ENCODE measurements around the gene SYNGR3.
A peak's percentile ranks its signal among the peaks of the same experiment; 100 is the strongest.

Gene SYNGR3, protein sequence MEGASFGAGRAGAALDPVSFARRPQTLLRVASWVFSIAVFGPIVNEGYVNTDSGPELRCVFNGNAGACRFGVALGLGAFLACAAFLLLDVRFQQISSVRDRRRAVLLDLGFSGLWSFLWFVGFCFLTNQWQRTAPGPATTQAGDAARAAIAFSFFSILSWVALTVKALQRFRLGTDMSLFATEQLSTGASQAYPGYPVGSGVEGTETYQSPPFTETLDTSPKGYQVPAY

DNA sequence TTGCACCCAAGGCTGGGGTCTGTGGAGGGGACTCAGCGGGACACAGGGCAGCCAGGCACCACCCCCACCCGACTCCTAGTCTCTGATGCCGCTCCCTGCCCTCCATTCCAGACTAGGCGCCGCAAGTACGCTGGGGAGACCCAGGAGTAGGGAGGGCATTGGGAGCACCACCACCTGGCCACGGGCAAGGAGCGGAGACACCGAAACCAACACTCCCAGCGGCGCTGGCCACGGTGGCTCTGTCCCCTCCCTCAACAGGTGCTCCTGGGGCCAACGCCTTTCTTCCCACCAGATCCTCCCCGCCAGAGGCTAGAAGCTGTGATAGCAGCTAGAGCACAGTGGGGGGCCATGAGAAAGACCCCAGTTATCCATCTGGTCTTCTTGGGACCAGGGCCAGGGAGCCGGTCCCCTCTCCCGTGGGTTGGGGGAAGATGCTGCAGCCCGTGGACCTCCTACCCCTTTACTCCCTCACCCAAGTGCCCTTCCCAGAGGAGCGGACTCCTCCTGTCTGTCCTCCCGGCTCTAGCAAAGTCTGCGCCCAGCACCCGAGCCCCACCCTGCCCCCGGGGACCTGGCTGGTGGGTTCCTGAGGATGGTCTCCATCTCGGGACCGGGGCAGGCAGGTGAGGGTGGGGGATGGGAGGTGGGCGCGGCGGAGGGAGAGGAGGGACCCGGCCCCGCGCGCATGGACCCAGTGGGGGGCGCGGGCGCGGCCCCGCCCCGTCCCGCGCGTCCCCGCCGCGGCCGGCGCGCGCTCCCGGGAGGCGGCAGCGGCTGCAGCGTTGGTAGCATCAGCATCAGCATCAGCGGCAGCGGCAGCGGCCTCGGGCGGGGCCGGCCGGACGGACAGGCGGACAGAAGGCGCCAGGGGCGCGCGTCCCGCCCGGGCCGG is at the start of gene SYNGR3:
SYNGR3 (plus strand) TSS at position 762 of the 892 bp plus-strand sequence. CDS start 133 bp downstream, outside the sequence.
- H3K9me3 ChIP-seq (ENCODE audit: insufficient read depth, low read depth, low read length), result no peaks in the 10 kb centered on the region
- H3K9ac ChIP-seq (ENCODE audit: low read depth, low read length), result peak within 1 kb of the TSS; percentile 68; the same call in 1 of the 2 replicates
- peaks cover 22% of the 10 kb centered on the region for H3K36me3 ChIP-seq (ENCODE audit: insufficient read depth, low read depth, low read length)
- peaks cover 44% of the 10 kb centered on the region for H3K27me3 ChIP-seq (ENCODE audit: insufficient read depth, low read length)
- no peak within 1 kb of the TSS for H3K27ac ChIP-seq (ENCODE audit: low read length)
- peaks cover 21% of the 10 kb centered on the region; the same call in 1 of the 2 replicates for H3K4me1 ChIP-seq (ENCODE audit: insufficient read depth, low read length)
- peak within 1 kb of the TSS; percentile 80 for H3K4me3 ChIP-seq (ENCODE audit: low read length)

DNA sequence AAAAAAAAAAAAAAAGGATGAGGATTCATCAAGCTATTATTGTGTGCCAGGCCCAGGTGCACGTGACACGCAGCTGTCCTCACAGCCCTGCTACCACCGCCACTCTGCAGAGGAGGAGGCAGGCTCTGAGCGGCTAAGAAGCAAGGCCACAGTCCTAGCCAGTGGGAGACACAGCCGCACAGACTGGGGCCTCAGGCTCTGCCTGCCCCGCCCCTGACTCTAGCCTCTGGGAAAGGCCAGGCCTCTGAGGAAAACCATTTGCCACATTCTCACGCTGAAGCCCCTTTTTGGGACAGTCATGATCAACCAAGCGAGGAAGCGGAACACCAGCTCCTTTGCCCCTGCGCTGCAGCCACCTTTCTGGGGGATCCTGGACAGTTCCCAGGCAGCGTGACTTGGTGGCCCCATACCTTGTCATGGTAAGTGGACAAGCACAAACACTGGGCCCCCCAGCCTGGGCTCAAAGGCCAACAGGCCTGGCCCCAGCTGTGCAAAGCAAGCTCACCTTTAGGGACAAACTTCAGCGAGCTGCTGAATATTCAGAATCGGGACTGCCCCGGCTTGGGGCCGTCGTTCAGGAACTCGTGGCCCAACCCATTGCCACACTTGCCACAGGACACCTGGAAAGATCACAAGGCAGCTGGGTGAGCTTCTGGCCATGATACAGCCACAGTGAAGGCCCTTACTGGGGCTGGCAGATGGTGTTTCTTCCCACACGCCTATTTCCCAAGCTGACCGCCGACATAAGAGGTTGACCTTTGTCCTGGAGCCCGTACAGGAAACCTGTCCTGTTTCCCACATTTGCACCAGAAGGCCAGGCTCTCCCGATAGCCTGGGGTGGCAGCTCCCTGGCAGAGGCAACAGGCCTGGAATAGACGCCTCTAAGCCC is 49.3 kb upstream of the SYNGR3 start:
- no peaks in the 10 kb centered on the region for H3K9me3 ChIP-seq (ENCODE audit: insufficient read depth, low read depth, low read length)
- no peak overlapping the region for H3K27ac ChIP-seq (ENCODE audit: low read length)
- no peaks in the 10 kb centered on the region for H3K4me1 ChIP-seq (ENCODE audit: insufficient read depth, low read length)
- H3K27me3 ChIP-seq (ENCODE audit: insufficient read depth, low read length), result no peaks in the 10 kb centered on the region; the same call in 1 of the 2 replicates
- H3K36me3 ChIP-seq (ENCODE audit: insufficient read depth, low read depth, low read length), result peaks cover 21% of the 10 kb centered on the region; the same call in 1 of the 2 replicates
- no peak overlapping the region for H3K9ac ChIP-seq (ENCODE audit: low read depth, low read length)
- no peak overlapping the region for H3K4me3 ChIP-seq (ENCODE audit: low read length)

DNA sequence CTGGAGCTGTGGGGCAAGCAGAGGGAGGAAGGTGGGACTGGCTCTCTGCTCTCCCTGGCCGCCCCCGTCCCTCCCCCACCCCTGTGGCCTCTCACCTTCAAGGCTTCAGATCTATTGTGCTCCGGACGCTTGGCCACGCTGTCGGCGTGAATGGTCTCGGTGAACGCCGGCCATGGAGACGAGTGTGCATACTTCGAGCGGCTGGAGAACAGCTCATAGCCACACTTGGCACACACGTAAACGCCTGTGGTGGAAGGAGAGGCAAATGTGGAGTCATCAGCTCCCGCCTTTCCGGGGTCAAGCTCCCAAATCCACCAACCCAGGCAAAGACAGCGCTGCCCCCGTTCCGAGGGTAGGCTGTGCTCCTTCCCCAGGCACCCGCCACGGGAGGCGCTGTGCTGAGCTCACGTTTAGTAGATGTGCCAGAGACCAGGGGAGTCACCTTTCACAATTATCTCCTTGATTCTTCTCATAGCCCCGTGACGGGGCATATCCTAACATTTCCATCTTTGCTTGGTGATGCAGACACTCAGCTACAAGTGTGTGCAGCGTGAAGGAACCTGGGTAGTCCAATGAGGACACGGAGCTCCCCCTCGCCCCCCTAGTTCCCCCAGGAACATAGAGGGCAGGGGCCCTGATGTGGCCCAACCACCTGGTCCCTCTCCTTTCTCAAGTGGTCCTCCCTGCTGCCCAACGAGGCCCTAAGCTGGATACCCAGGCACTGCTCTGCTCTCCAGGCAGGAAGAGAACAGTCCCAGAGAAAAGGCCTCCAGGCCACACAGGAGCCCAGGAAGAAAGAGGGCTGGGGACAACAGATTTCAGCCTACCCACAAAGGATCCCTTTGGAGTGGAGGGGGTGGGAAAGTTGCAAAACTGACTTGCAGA is 48.4 kb upstream of the SYNGR3 start:
- Histone ChIP-seq H3K9ac (ENCODE audit: low read depth, low read length) (no peak overlapping the region), H3K4me1 (ENCODE audit: insufficient read depth, low read length) (no peaks in the 10 kb centered on the region), H3K4me3 (ENCODE audit: low read length) (peak overlapping the region; percentile 87), H3K9me3 (ENCODE audit: insufficient read depth, low read depth, low read length) (no peaks in the 10 kb centered on the region), H3K27ac (ENCODE audit: low read length) (no peak overlapping the region), H3K27me3 (ENCODE audit: insufficient read depth, low read length) (no peaks in the 10 kb centered on the region; the same call in 1 of the 2 replicates), H3K36me3 (ENCODE audit: insufficient read depth, low read depth, low read length) (peaks cover 21% of the 10 kb centered on the region; the same call in 1 of the 2 replicates)

DNA sequence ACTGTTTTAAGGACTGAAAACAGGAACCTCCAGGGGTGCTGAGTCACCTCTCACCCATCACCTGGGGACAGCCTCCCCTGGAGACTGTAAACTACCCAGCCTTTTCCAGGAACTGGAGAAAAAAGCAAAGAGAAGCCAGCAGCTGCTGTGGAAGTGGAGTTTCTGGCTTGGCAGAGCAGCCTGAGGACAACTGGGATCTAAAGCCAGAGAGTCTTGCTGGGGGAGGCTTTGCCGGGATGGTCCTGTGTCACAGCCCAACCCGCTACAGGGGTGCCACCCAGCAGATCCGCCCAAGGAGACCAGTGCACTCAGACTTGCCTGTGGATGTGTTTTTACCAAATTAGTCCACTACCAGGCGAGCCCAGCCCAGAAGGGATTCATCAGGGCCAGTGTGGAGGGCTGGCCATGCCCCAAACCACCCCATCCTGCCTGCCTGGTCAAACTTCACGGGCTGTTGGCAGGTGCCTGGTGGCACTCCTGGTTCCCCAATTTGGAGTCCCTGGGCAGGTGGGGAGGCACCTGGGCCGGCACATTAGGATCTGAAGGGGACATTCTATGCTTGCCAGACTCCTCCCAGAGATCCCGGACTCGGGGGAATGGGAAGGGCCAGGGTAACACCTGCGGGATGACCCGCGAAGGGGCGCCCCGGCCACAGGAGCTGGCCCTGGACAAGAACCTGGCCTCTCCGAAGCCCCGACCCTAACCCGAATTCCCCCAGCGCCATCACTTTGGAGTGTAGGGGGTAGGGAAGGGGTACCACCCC is 47.5 kb upstream of the SYNGR3 start:
- peak overlapping the region; percentile 83; the same call in 1 of the 2 replicates for H3K9ac ChIP-seq (ENCODE audit: low read depth, low read length)
- H3K27me3 ChIP-seq (ENCODE audit: insufficient read depth, low read length), result no peaks in the 10 kb centered on the region; the same call in 1 of the 2 replicates
- H3K4me3 ChIP-seq (ENCODE audit: low read length), result peak overlapping the region; percentile 87
- H3K27ac ChIP-seq (ENCODE audit: low read length), result no peak overlapping the region
- no peaks in the 10 kb centered on the region for H3K4me1 ChIP-seq (ENCODE audit: insufficient read depth, low read length)
- H3K9me3 ChIP-seq (ENCODE audit: insufficient read depth, low read depth, low read length), result no peaks in the 10 kb centered on the region
- peaks cover 21% of the 10 kb centered on the region; the same call in 1 of the 2 replicates for H3K36me3 ChIP-seq (ENCODE audit: insufficient read depth, low read depth, low read length)

DNA sequence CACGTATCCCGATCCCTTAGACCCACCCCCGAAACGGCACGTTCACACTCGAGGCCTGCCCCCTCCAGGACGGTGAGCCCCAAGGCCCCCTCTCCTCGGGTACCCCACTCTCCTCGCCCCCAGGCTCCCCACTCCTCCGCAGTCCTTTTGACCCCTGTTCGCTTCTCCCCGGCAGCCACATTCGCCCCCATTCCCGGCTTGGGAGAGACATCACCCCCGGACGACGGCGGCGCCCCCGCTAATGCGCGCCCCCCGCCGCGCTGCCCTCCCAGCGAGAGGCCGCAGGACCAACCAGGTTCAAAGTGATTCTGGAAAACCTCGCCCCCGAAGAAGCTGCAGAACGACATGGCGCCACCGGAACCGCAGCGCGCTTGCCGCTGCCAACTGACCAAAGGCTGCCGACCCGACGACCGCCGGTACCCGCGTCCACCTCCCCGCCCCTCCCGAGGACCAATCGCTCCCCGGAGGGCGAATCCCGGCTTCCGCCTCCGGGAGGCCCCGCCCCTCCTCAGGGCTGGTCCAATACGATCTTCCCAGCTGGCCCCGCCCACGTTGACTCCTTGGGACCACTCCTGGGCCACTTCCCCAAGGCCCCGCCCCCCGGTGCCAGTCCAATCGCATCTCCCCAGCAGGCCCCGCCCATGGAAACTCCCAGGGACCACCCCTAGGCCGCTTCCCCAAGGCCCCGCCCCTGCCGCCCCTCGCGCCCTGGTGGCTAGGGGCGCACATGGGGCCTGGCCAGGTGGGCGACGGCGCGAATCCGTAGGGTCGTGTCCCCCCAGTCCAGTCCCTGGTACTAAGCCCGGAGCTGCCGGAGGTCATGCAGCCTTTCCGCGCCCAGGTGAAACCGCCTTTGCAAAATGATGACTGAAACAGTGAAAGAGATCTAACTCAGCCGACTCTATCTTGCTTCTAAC is 46.7 kb upstream of the SYNGR3 start, which contains the start of gene MSRB1:
MSRB1 (minus strand) TSS at position 390 of the 917 bp plus-strand sequence; CDS start at position 347, 43 bp downstream.
- H3K9ac ChIP-seq (ENCODE audit: low read depth, low read length), result peak within 1 kb of the TSS; percentile 83
- no peaks in the 10 kb centered on the region; the same call in 1 of the 2 replicates for H3K27me3 ChIP-seq (ENCODE audit: insufficient read depth, low read length)
- no peak within 1 kb of the TSS for H3K27ac ChIP-seq (ENCODE audit: low read length)
- H3K36me3 ChIP-seq (ENCODE audit: insufficient read depth, low read depth, low read length), result peaks cover 17% of the 10 kb centered on the region; the same call in 1 of the 2 replicates
- peak within 1 kb of the TSS; percentile 87 for H3K4me3 ChIP-seq (ENCODE audit: low read length)
- H3K9me3 ChIP-seq (ENCODE audit: insufficient read depth, low read depth, low read length), result no peaks in the 10 kb centered on the region
- H3K4me1 ChIP-seq (ENCODE audit: insufficient read depth, low read length), result no peaks in the 10 kb centered on the region

DNA sequence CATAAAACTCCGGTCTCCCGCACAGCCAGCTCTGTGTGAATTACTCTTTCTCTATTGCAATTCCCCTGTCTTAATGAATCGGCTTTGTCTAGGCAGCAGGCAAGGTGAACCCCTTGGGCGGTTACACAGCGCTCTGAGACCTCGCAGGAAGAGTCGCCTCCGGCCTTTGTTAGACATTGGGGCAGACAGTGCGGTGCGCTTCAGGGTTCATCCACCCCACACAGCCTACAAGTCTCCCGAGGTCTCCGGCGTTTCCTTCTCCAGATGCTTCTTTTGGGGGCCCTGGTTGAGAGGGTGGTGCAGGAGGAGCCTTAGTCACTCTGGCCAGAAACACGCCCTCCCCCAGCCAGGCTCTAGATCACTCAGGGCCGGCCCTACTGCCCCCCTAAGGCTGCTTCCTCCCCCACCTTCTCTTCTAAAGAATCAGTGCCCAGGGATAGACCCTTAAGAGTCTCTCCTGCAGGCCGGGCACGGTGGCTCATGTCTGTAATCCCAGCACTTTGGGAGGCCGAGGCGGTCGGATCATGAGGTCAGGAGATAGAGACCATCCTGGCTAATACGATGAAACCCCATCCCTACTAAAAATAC is 45.1 kb upstream of the SYNGR3 start:
- H3K27me3 ChIP-seq (ENCODE audit: insufficient read depth, low read length), result no peaks in the 10 kb centered on the region; the same call in 1 of the 2 replicates
- H3K9ac ChIP-seq (ENCODE audit: low read depth, low read length), result no peak overlapping the region; the same call in 1 of the 2 replicates
- H3K4me1 ChIP-seq (ENCODE audit: insufficient read depth, low read length), result no peaks in the 10 kb centered on the region
- H3K9me3 ChIP-seq (ENCODE audit: insufficient read depth, low read depth, low read length), result no peaks in the 10 kb centered on the region
- H3K27ac ChIP-seq (ENCODE audit: low read length), result no peak overlapping the region
- H3K4me3 ChIP-seq (ENCODE audit: low read length), result no peak overlapping the region
- H3K36me3 ChIP-seq (ENCODE audit: insufficient read depth, low read depth, low read length), result peaks cover 8% of the 10 kb centered on the region; the same call in 1 of the 2 replicates

DNA sequence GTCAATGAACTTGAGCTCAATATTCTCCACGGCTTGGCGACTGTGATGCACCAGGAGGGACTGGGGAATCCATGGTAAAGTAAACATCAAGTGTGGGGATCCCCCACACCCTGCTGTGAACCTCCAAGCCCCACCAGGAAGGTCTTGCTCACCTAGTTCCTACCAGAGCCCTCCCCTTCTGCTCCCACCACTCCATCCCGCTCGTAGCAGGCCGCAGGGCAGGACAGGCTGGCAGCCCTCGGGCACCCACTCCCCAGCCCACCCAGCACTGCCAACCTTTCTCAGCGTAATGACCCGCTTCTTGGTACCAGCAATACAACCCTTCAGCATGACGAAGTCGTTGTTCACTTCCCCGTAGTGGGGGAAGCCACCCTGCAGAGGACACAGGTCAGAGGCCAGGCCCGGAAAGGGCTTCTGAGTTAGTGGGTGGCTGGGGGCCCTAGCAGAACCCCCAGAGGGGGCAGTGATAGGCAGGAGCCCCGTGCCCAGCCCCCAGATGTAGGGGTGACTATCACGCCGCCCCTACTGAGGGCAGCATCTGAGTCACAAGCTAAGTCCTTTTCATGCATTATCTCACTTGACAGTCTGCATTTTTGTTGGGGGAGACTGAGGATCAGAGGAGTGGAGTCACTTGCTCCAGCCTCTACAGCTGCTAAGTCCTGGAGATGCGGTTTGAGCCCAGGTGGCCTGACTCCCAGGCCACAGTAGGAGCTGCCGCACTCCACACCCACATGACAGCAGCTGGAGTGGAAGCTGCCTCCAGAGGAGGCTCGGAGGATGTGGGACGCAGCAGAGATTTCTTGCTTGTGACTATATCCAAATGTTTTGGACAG is 44.0 kb upstream of the SYNGR3 start:
- H3K9me3 ChIP-seq (ENCODE audit: insufficient read depth, low read depth, low read length), result no peaks in the 10 kb centered on the region
- H3K4me3 ChIP-seq (ENCODE audit: low read length), result no peak overlapping the region
- no peaks in the 10 kb centered on the region for H3K4me1 ChIP-seq (ENCODE audit: insufficient read depth, low read length)
- H3K27me3 ChIP-seq (ENCODE audit: insufficient read depth, low read length), result no peaks in the 10 kb centered on the region; the same call in 1 of the 2 replicates
- H3K36me3 ChIP-seq (ENCODE audit: insufficient read depth, low read depth, low read length), result 0 out of 2 replicates have a peak, but pooled peaks cover under 1% of the 10 kb centered on the region
- H3K27ac ChIP-seq (ENCODE audit: low read length), result no peak overlapping the region
- no peak overlapping the region for H3K9ac ChIP-seq (ENCODE audit: low read depth, low read length)

DNA sequence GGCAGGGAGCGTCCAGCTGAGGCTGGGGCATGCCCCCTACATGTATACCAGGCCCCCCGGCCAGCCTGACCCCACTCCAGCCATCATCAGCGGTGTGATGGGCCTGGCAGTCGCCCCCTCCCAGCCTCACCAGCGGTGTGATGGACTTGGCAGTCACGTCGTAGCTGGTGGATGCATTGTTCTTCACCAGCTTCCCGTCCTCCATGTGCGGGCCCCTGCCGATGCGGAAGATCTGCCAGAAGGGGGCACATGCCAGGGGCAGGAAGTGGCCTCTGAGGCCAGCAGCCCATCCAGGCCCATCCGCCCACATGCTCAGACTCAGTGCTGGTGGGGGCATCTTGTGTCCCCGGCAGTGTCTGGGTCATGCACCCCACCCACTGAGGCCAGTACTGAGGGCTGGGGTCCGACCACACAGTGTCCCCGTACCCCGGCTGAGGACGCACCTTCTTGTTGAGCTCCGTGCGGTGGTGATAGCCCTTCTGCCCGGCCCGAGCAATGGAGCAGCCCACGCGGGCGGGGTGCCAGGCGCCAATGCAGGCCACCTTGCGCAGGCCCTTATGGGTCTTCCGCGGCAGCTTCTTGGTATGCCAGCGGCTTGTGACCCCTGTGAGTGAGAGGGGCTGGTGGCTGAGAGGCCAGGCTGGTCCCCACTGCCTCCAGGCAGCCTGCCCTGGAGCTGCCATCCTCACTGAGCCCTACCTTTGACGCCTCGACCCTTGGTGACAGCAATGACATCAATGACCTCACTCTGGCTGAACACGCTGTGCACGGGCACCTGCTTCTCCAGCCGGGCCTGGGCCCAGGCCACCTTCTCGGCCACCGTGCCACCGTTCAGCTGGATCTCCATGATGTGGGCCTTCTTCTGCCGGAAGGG is 43.0 kb upstream of the SYNGR3 start:
- Histone ChIP-seq H3K4me1 (ENCODE audit: insufficient read depth, low read length) (no peaks in the 10 kb centered on the region), H3K36me3 (ENCODE audit: insufficient read depth, low read depth, low read length) (no peaks in the 10 kb centered on the region), H3K4me3 (ENCODE audit: low read length) (no peak overlapping the region), H3K9me3 (ENCODE audit: insufficient read depth, low read depth, low read length) (no peaks in the 10 kb centered on the region), H3K27me3 (ENCODE audit: insufficient read depth, low read length) (no peaks in the 10 kb centered on the region; the same call in 1 of the 2 replicates), H3K27ac (ENCODE audit: low read length) (no peak overlapping the region), H3K9ac (ENCODE audit: low read depth, low read length) (no peak overlapping the region)

Data from iPS-20b (cell line).